OCI-LY1 (cell line): ENCODE measurements around the gene ZHX3.

Experiments
- H2AFZ ChIP-seq: fragments of 200-600 bp; sonication (generic), shearing (Covaris generic); 2 replicates; pipeline ENCODE4 v1.6.0; 2014; ENCODE audit warnings: antibody characterized with exemption, mild to moderate bottlenecking, low read length
- H3F3A ChIP-seq: fragments of 200-600 bp; sonication (generic), shearing (Covaris generic); 2 replicates; pipeline ENCODE4 v1.6.0; 2014; ENCODE audit warnings: mild to moderate bottlenecking, antibody characterized with exemption, low read length, moderate library complexity; ENCODE audit not compliant: insufficient read depth
- H3K27ac ChIP-seq: fragments of 200-600 bp; sonication (generic); 2 replicates; pipeline ENCODE4 v1.5.1; 2014; ENCODE audit warnings: low read length, mixed run types, mild to moderate bottlenecking, low read depth; ENCODE audit not compliant: poor library complexity, severe bottlenecking
- H3K27me3 ChIP-seq: fragments of 200-600 bp; sonication (generic); 2 replicates; pipeline ENCODE4 v1.6.0; 2014; ENCODE audit warnings: antibody characterized with exemption, mild to moderate bottlenecking, low read length, moderate library complexity; ENCODE audit not compliant: insufficient read depth
- H3K36me3 ChIP-seq: fragments of 200-600 bp; sonication (generic); 2 replicates; pipeline ENCODE4 v1.6.1; 2014; ENCODE audit warnings: mild to moderate bottlenecking, antibody characterized with exemption, low read length, moderate library complexity, mixed read lengths; ENCODE audit not compliant: insufficient read depth
- H3K4me1 ChIP-seq: fragments of 200-600 bp; sonication (generic); 2 replicates; pipeline ENCODE4 v1.5.1; 2014; ENCODE audit warnings: mild to moderate bottlenecking, low read length, moderate library complexity; ENCODE audit not compliant: insufficient read depth, severe bottlenecking
- H3K4me2 ChIP-seq: fragments of 200-600 bp; sonication (generic), shearing (Covaris generic); 2 replicates; pipeline ENCODE4 v1.6.1; 2014; ENCODE audit warnings: low read length
- H3K4me3 ChIP-seq: fragments of 200-600 bp; sonication (generic); 2 replicates; pipeline ENCODE4 v1.5.1; 2014; ENCODE audit warnings: low read length, low read depth, mild to moderate bottlenecking, mixed read lengths; ENCODE audit not compliant: poor library complexity, severe bottlenecking
- H3K79me2 ChIP-seq: fragments of 200-600 bp; shearing (Covaris generic); 2 replicates; pipeline ENCODE4 v1.6.1; 2016; ENCODE audit warnings: mixed run types, low read length, mixed read lengths; ENCODE audit not compliant: insufficient read depth
- H3K9ac ChIP-seq: fragments of 200-600 bp; sonication (generic), shearing (Covaris generic); 2 replicates; pipeline ENCODE4 v1.6.1; 2014; ENCODE audit warnings: mild to moderate bottlenecking, low read length, mixed read lengths
- H3K9me2 ChIP-seq: fragments of 200-600 bp; sonication (generic), shearing (Covaris generic); 2 replicates; pipeline ENCODE4 v1.6.1; 2014; ENCODE audit warnings: low read depth, mild to moderate bottlenecking, low read length, mixed read lengths
- H3K9me3 ChIP-seq: fragments of 200-600 bp; shearing (Covaris generic); 2 replicates; pipeline ENCODE4 v1.6.1; 2014; ENCODE audit warnings: low read length, mixed read lengths
- H4K20me1 ChIP-seq: fragments of 200-600 bp; sonication (generic), shearing (Covaris generic); 2 replicates; pipeline ENCODE4 v1.6.0; 2016; ENCODE audit warnings: mild to moderate bottlenecking, low read length; ENCODE audit not compliant: insufficient read depth
- CTCF ChIP-seq: fragments of 200-600 bp; sonication (generic), shearing (Covaris generic); IDR thresholded peaks from 2 replicates; pipeline ENCODE4 v1.5.1; 2017; ENCODE audit warnings: mild to moderate bottlenecking, antibody characterized with exemption, low read length, moderate library complexity, mixed read lengths
- EZH2 ChIP-seq: fragments of 200-600 bp; sonication (generic), shearing (Covaris generic); IDR thresholded peaks from 2 replicates; pipeline ENCODE4 v1.8.0; 2017; ENCODE audit warnings: borderline replicate concordance, mixed run types, mild to moderate bottlenecking, antibody characterized with exemption, low read length, moderate library complexity, mixed read lengths

Gene ZHX3

GRCh38 chr20:41200446-41201202, 116.9 kb downstream of the ZHX3 start:
- no peak overlapping the region for H3K27ac ChIP-seq
- no peak overlapping the region for H3K4me3 ChIP-seq
- no peak overlapping the region for H3K9ac ChIP-seq
- H3K9me2 ChIP-seq = no peaks in the 10 kb centered on the region
- no peaks in the 10 kb centered on the region for H3K27me3 ChIP-seq
- peaks cover 6% of the 10 kb centered on the region; the same call in 1 of the 2 replicates for H3K9me3 ChIP-seq
- no peak overlapping the region for H3K4me2 ChIP-seq
- H3F3A ChIP-seq = no peaks in the 10 kb centered on the region
- peaks cover 10% of the 10 kb centered on the region for H3K36me3 ChIP-seq
- no peaks in the 10 kb centered on the region for H3K4me1 ChIP-seq
- no peaks in the 10 kb centered on the region for H4K20me1 ChIP-seq
- H2AFZ ChIP-seq = no peak overlapping the region
- H3K79me2 ChIP-seq = no peaks in the 10 kb centered on the region
- TF ChIP-seq CTCF = no peak
- no peak for TF ChIP-seq EZH2

- Histone ChIP-seq H3K9ac (no peak overlapping the region), H3K36me3 (no peaks in the 10 kb centered on the region), H3K4me1 (no peaks in the 10 kb centered on the region), H4K20me1 (no peaks in the 10 kb centered on the region), H3K4me2 (no peak overlapping the region), H3K27ac (no peak overlapping the region), H3K4me3 (no peak overlapping the region), H3K9me2 (no peaks in the 10 kb centered on the region), H3K9me3 (peaks cover 6% of the 10 kb centered on the region; the same call in 1 of the 2 replicates), H3F3A (no peaks in the 10 kb centered on the region), H3K79me2 (no peaks in the 10 kb centered on the region), H2AFZ (no peak overlapping the region), H3K27me3 (no peaks in the 10 kb centered on the region)
- TF ChIP-seq EZH2 = no peak
- TF ChIP-seq CTCF = no peak
These were observed 119.1 kb downstream of the ZHX3 start for GRCh38 chr20:41198443-41198842.

GRCh38 chr20:41196653-41197225, 120.8 kb downstream of the ZHX3 start:
- Histone ChIP-seq H3F3A (no peaks in the 10 kb centered on the region), H3K9me3 (peaks cover 6% of the 10 kb centered on the region; the same call in 1 of the 2 replicates), H2AFZ (no peak overlapping the region), H3K79me2 (no peaks in the 10 kb centered on the region), H3K4me3 (no peak overlapping the region), H3K27me3 (no peaks in the 10 kb centered on the region), H4K20me1 (no peaks in the 10 kb centered on the region), H3K9me2 (no peaks in the 10 kb centered on the region), H3K36me3 (0 out of 2 replicates have a peak, but pooled peaks cover 1% of the 10 kb centered on the region), H3K4me1 (no peaks in the 10 kb centered on the region), H3K9ac (no peak overlapping the region), H3K4me2 (no peak overlapping the region), H3K27ac (no peak overlapping the region)
- no peak for TF ChIP-seq EZH2
- no peak for TF ChIP-seq CTCF
